Mesodermal cell (in vitro differentiated cells): ENCODE results near the gene GABRA4.

Experiments
- H3K27ac ChIP-seq: 2 replicates; pipeline ENCODE4 v1.7.0; 2013; ENCODE audit warnings: mild to moderate bottlenecking, low read depth, low read length, moderate library complexity; ENCODE audit not compliant: severe bottlenecking
- H3K36me3 ChIP-seq: 2 replicates; pipeline ENCODE4 v1.7.1; 2013; ENCODE audit warnings: mild to moderate bottlenecking, low read length, moderate library complexity; ENCODE audit not compliant: control insufficient read depth, insufficient read depth
- H3K4me1 ChIP-seq: one replicate; pipeline ENCODE4 v1.7.1; 2013; ENCODE audit warnings: mild to moderate bottlenecking, low read length; ENCODE audit not compliant: insufficient read depth, control insufficient read depth, poor library complexity, severe bottlenecking
- H3K4me3 ChIP-seq: 2 replicates; pipeline ENCODE4 v1.7.0; 2013; ENCODE audit warnings: low read length, control low read depth, mild to moderate bottlenecking; ENCODE audit not compliant: insufficient read depth, poor library complexity, severe bottlenecking; ENCODE audit errors: extremely low read depth
- H3K9me3 ChIP-seq: 2 replicates; pipeline ENCODE4 v1.7.1; 2013; ENCODE audit warnings: mild to moderate bottlenecking, low read length, moderate library complexity; ENCODE audit not compliant: control insufficient read depth
- WGBS, 2 experiments: methylation state at CpG; one replicate each; pipeline ENCODE4 v1.1.5; 2013; ENCODE audit warnings: missing lambda C conversion rate in 2 of 2; ENCODE audit not compliant: insufficient coverage in 2 of 2; 5-methylcytosine and 5-hydroxymethylcytosine counted together

GABRA4 gene

DNA sequence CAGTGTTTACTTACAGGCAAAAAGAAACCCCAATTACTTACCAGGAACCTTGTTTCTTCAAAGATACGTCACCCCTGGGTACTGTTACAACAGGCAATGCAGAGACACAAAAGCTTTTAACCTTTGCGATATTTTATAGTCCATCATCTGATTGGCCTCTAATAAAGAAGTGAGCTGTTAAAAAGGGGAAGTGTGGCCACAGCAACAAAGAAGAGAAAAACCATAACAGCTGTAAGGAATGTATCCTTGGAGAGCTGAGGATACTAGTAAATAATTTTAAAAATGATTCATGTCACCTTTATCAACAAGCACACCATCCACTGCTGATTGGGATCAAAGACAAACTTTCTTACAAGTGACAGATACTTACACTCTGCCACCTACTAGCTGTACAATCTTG is 14.1 kb downstream of the GABRA4 start:
- H3K27ac ChIP-seq = no peak overlapping the region
- 88 to 94% methylated on average over 1 to 2 of the region's 2 CpGs for WGBS, 2 experiments
- H3K4me1 ChIP-seq = no peaks in the 10 kb centered on the region
- no peak overlapping the region for H3K4me3 ChIP-seq
- H3K9me3 ChIP-seq = no peaks in the 10 kb centered on the region
- H3K36me3 ChIP-seq = no peaks in the 10 kb centered on the region

DNA sequence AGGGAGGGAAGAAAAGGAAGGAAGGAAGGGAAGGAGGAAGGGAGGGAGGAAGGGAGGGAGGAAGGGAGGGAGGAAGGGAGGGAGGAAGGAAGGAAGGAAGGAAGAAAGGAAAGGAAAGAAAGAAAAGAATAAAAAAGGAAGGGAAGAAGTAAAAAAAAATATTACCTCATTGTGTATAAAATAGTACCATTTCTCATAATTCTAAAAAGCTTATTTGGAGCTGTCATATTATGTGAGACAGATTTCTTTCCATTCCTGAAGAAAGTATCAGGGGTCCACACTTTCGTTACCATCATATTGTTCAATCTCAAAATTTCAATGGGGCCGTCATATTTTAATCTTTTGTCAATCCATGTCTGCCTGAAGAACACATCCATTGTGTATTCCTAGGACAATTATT is 16.1 kb downstream of the GABRA4 start:
- no CpG with 5 or more reads among the region's 2 CpGs for WGBS, 2 experiments
- H3K4me3 ChIP-seq = no peak overlapping the region
- no peaks in the 10 kb centered on the region for H3K36me3 ChIP-seq
- no peaks in the 10 kb centered on the region for H3K4me1 ChIP-seq
- H3K9me3 ChIP-seq = no peaks in the 10 kb centered on the region
- no peak overlapping the region for H3K27ac ChIP-seq

DNA sequence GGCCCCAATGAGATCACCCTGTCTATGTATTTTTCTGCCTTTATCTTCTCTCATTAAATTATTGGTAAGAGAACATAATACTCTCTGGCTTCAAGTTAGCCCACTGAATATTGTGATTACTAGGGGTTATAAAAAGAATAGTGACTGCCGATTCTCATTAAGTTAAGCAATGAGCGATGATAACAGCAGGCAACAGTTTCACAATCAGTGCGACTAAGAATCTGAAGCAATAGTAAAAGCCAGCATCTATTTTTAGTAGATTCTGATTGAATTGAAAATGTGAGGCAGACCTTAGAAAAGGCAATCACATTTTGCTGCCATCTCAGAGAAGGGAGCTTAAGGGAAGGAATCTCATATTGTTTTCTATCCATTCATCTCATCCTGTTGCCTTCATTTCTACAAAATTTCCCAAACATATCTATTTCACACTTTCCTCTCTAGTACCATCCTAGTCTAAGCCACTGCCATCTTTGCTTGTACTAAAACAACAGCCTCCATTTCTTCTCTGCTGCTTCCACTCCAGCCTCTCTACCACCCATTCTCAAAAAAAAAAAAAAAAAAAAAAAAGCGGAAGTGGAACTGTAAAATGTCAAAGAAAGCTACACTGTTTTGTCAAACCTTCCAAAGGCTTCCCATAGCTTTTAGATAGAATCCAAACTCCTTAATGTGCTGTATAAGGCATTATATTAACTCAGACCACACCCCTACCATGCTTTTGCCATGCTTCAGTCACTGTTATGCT is 17.4 kb downstream of the GABRA4 start:
- WGBS, 2 experiments = 95 to 100% methylated on average over 3 of the region's 4 CpGs
- Histone ChIP-seq H3K4me3 (no peak overlapping the region), H3K27ac (no peak overlapping the region), H3K9me3 (no peaks in the 10 kb centered on the region), H3K4me1 (no peaks in the 10 kb centered on the region), H3K36me3 (no peaks in the 10 kb centered on the region)

DNA sequence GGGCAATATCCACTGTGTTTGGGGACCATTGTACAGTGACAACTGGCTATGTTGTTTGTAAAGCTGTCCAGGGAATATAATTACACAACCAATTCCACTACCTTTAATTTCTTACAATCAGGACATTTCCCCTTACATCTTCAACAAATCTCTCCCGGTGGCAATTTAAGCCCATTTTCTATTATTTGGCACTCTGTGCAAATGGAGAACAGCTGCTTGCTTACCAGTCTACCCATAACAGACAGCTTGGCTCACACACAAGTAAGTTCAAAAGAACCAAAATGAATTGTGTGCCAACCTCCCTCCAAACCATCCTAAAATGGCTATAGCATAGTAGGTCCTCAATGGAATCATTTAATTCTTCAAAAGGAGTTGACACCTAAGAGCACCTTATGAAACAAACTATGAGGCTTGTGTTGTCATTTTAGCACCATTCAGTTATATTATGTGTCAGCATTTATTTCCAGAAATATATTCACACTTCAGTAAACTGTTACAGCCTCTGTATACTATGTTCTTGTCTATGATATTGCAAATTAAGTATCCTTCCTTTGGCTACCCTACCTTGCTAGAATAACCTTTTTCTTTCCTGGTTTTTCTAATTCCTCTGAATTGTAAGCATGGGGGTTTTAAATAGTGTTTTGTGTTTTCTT is 18.4 kb downstream of the GABRA4 start:
- no peak overlapping the region for H3K27ac ChIP-seq
- H3K9me3 ChIP-seq = no peaks in the 10 kb centered on the region
- WGBS, 2 experiments = 100% methylated on average over 1 of the region's 1 CpG
- no peaks in the 10 kb centered on the region for H3K4me1 ChIP-seq
- no peaks in the 10 kb centered on the region for H3K36me3 ChIP-seq
- no peak overlapping the region for H3K4me3 ChIP-seq

DNA sequence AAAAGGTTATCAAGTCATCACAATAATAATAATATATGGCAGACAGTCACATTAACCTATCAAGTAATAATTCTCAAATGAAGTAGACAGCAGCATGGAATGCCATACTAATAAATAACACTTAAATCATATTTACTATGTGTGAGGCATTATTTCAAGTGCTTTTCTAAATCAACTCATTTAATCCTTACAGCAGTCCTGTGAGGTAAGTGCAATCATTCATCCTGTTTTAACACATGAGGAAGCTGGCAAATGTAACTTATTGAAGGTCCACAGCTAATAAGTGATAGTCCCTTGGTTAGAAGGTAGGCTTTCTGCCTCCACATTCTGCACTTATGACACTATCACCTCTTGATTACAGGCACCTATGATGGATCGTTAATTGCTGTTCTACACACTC is 24.5 kb downstream of the GABRA4 start:
- Histone ChIP-seq H3K4me3 (no peak overlapping the region), H3K9me3 (no peaks in the 10 kb centered on the region), H3K27ac (no peak overlapping the region), H3K36me3 (no peaks in the 10 kb centered on the region), H3K4me1 (no peaks in the 10 kb centered on the region)
- WGBS, 2 experiments = no CpG with 5 or more reads among the region's 1 CpG

DNA sequence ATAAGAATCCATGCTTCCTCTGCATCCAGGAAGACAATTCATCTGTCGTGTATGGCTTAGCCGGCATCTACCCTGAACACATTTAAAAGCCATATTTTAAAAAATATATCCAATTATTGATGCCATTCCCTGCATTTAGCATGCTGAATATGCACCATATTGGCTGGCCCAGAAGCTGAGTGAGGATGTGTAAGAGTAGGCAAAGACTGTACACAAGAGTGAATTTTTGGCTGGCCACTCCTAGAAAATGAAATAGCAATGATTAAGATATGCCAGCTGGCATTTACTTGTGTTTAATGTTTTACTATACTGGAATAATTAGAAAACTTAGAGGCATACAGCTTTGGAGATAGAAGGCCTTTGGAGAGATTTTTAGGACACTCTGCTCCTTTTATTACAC is 25.8 kb downstream of the GABRA4 start:
- H3K36me3 ChIP-seq = no peaks in the 10 kb centered on the region
- H3K9me3 ChIP-seq = no peaks in the 10 kb centered on the region
- no peak overlapping the region for H3K27ac ChIP-seq
- 100% methylated on average over 2 of the region's 2 CpGs; no CpG with 5 or more reads in 1 of the 2 experiments for WGBS, 2 experiments
- no peaks in the 10 kb centered on the region for H3K4me1 ChIP-seq
- no peak overlapping the region for H3K4me3 ChIP-seq

DNA sequence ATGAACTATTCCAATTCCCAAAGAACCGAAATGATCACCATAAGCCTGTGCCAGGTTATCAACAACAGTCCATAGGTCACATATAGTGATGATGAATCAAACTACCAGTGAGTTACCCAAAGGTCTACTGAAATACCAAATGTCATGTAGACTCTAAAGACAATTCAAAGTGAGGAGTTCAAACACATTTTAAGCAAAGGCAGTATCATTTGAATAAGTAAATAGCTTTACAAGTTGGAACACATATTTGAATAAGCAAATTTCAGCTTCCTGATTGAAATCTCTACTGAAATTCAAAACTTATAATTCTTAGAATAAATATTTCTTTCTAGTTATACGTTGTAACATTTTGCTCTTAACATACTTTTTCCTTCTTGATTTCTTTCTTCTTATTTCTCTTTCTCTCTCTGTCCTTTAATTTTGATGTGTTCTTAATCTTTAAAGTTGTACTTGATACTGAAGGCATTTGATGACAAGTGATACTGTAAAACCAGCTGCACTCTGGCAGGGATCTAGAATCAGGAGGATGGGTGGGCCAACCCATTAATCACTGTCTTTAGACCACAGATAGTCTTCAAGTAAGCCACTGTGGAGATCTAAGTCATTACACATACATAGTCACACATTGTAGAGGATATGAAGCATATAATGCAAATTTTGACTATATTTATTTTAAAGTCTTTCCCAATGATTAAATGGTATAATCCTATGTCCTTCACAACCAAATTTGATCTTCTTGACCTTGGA is 34.5 kb downstream of the GABRA4 start:
- WGBS, 2 experiments = 83% methylated on average over 1 of the region's 2 CpGs; no CpG with 5 or more reads in 1 of the 2 experiments

DNA sequence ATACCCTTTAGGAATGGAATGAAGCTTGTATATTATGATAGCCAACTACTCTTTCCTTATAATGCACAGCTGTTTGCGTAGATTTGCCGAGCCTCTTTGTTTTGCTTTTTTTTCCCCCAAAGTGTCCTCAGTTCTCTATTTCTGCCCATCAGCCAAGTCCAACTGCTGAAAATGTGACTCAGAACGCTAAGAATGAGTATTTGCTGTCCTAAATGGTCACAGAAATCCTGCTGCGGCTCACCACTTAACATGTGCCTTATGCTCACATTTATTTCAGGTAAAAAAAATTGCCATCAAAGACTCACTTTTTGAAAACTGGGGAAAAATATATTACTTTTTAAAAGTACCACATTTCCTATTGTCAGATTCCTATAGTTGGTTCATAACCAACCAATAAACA is 36.9 kb downstream of the GABRA4 start:
- WGBS, 2 experiments = 76 to 88% methylated on average over 2 to 3 of the region's 4 CpGs
- Histone ChIP-seq H3K36me3 (no peaks in the 10 kb centered on the region), H3K4me3 (no peak overlapping the region), H3K9me3 (no peaks in the 10 kb centered on the region), H3K4me1 (no peaks in the 10 kb centered on the region), H3K27ac (no peak overlapping the region)

More for the DNA sequence above, 34.5 kb downstream of the GABRA4 start:
- no peaks in the 10 kb centered on the region for H3K36me3 ChIP-seq
- H3K4me1 ChIP-seq = no peaks in the 10 kb centered on the region
- H3K9me3 ChIP-seq = no peaks in the 10 kb centered on the region
- H3K27ac ChIP-seq = no peak overlapping the region
- no peak overlapping the region for H3K4me3 ChIP-seq

DNA sequence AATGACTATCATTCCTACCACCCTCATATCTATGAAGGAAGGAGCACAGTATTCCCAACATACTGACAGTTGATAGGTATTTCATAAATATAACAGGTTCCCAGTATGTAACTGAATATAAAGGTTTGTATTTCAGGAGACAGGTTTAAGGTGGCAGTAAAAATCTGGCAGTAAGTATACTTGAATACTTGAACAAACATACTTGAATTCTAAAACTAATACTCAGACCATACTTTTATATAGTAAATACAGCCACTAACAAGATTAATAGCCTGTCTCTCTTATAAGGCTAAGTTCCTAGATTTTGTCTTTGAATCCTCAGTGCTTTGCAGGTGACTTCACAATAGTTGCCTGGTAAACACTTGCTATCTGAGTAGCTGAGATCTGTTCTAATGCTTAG is 37.8 kb downstream of the GABRA4 start:
- Histone ChIP-seq H3K9me3 (no peaks in the 10 kb centered on the region), H3K36me3 (no peaks in the 10 kb centered on the region), H3K27ac (no peak overlapping the region), H3K4me3 (no peak overlapping the region), H3K4me1 (no peaks in the 10 kb centered on the region)

DNA sequence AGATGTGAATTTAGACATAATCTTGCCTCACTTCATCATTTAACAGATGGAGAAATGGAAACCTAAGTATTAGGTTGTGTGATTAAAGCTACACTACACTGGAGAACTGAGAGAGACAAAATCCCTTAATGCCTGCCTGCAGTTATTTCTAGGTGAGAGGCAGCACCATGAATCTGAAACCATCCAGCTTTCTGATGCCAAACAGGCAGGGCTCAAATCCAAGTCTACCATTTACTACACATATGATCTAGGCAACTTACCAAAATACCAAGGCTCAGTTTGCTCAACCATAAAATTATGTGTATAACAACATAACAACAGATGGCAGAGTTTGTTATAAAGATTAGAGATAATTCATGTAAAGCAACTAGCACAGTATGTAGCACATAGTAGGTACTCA is 38.7 kb downstream of the GABRA4 start:
- H3K36me3 ChIP-seq = no peaks in the 10 kb centered on the region
- H3K4me3 ChIP-seq = no peak overlapping the region
- H3K4me1 ChIP-seq = no peaks in the 10 kb centered on the region
- H3K27ac ChIP-seq = no peak overlapping the region
- H3K9me3 ChIP-seq = no peaks in the 10 kb centered on the region

DNA sequence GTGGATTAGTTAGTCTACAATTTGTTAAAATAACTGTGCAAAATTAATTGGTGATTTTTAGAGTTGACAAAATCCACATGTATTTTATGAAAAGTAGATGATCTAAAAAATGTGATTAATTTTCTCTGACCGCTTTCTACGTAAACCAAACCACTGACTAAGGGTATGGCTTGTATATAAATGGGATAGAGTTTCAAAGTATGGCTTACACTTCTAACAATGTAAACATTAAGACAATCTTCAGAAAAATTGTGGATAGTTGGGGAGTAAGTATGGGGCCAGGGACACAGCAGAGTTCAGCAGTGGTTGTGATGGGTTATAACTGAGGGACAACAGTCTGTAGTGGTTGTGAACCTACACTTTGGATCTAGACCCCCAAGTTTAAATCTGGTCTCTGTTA is 39.8 kb downstream of the GABRA4 start:
- no peak overlapping the region for H3K4me3 ChIP-seq
- no peaks in the 10 kb centered on the region for H3K4me1 ChIP-seq
- no peaks in the 10 kb centered on the region for H3K9me3 ChIP-seq
- no peaks in the 10 kb centered on the region for H3K36me3 ChIP-seq
- H3K27ac ChIP-seq = no peak overlapping the region
- no CpG with 5 or more reads among the region's 2 CpGs for WGBS, 2 experiments
